Heart left ventricle (tissue), 16 donors: ENCODE data around the gene ANKRD9. TPM values are rescaled to one million over a fixed set of nuclear protein-coding genes. Genes with fewer than 3 reads are reported as not detected.

Experiments
- ATAC-seq, 4 donors: fragments of 200-7000 bp; cut with Tn5 transposase; one replicate each; pipeline ENCODE4 v1.9.1; 2020 to 2022; ENCODE audit warnings: moderate library complexity in 4 of 4, mild to moderate bottlenecking in 3 of 4, moderate number of reproducible peaks in 1 of 4
- DNase-seq, 5 donors: peaks; one replicate each; pipeline ENCODE4 v3.0.0-alpha.2; 2020
- H3K27ac ChIP-seq, 12 donors: fragments of 200-600 bp; sonication (generic) in 4 of 12; one replicate each; pipeline versions ENCODE4 v1.5.0 to v1.8.0; 2016 to 2022; ENCODE audit warnings: mild to moderate bottlenecking in 2 of 12
- H3K27me3 ChIP-seq, 9 donors: fragments of 200-600 bp; sonication (generic) in 2 of 9; one replicate each; pipeline versions ENCODE4 v1.5.1 to v1.8.0; 2016 to 2022; ENCODE audit warnings: mild to moderate bottlenecking in 3 of 9
- H3K36me3 ChIP-seq, 9 donors: fragments of 200-600 bp; sonication (generic) in 2 of 9; one replicate each; pipeline versions ENCODE4 v1.5.0 to v1.8.0; 2018 to 2022; ENCODE audit warnings: mild to moderate bottlenecking in 2 of 9
- H3K4me1 ChIP-seq, 12 donors: fragments of 200-600 bp; sonication (generic) in 4 of 12; one replicate each; pipeline versions ENCODE4 v1.5.0 to v1.8.0; 2016 to 2022; ENCODE audit warnings: mild to moderate bottlenecking in 3 of 12
- H3K4me3 ChIP-seq, 12 donors: fragments of 200-600 bp; sonication (generic) in 4 of 12; one replicate each; pipeline versions ENCODE4 v1.5.0 to v1.8.0; 2017 to 2022; ENCODE audit warnings: mild to moderate bottlenecking in 9 of 12, moderate library complexity in 4 of 12
- H3K9me3 ChIP-seq, 12 donors: fragments of 200-600 bp; sonication (generic) in 4 of 12; one replicate each; pipeline versions ENCODE4 v1.5.0 to v1.8.0; 2016 to 2022; ENCODE audit warnings: mild to moderate bottlenecking in 1 of 12
- POLR2A ChIP-seq, 2 donors: fragments of 450-650 bp; IDR thresholded peaks; one replicate each; pipeline ENCODE4 v1.6.1; 2017; ENCODE audit warnings: antibody characterized with exemption in 2 of 2, mild to moderate bottlenecking in 2 of 2, moderate library complexity in 2 of 2
- WGBS, 4 donors: extraction: QIAGEN DNeasy Blood & Tissue Kit in 2 of 4; methylation state at CpG; one replicate each; pipeline versions ENCODE4 v1.1.5 to v1.1.7; 2013 to 2018; 5-methylcytosine and 5-hydroxymethylcytosine counted together
- intact Hi-C, 10 donors: fragments of 100-400 bp; cut with DNase I; formaldehyde crosslinking; loops; one replicate each; pipeline versions ENCODE4 v1.11.1 to v1.14.2; 2022
- polyA plus RNA-seq, 2 donors: library from polyadenylated mRNA; stranded (reverse); fragments of 200-250 nt; gene quantifications; one replicate each; pipeline ENCODE4 v1.2.3, GENCODE V29; 2013
- total RNA-seq, 9 donors: library from RNA; depleted of rRNA in 2 of 9; stranded (reverse); fragments of >200 nt in 2 of 9; fragmentation: NEBNext Ultra II Directional in 3 of 9; extraction: Animal tissue kit (Norgen Biotek cat#: 25700) in 3 of 9; gene quantifications; one replicate each; pipeline versions ENCODE4 v1.1.0 to v1.2.4, GENCODE V29; 2016 to 2023
- TF ChIP-seq, protein P1 (sequence below), 12 donors: fragments of 200-600 bp; sonication (generic) in 4 of 12; IDR thresholded peaks; one replicate each; pipeline versions ENCODE4 v1.5.0 to v1.8.0; 2018 to 2022; ENCODE audit warnings: antibody characterized with exemption in 12 of 12, mild to moderate bottlenecking in 5 of 12
- donor health status: ischemic (EF 13 %, LVEDD 7.1; RV severe dilation, severe dysfunction).
- donor health status: healthy with polysubstance abuse.
- donor health status: DM: no; HTN: yes; CAD: no.
- donor health status: DM: no; HTN: no; CAD: no.
- donor health status: ischemic (EF 25% LVEDD 6.9; RV normal size, moderate dysfunction).
- donor health status: ischemic (EF 25% LVEDD 5.7; RV mildly dilated, moderate dysfunction).
- donor health status: healthy.
- donor health status: DM: yes; HTN: yes; CAD: no.
- donor health status: ischemic (EF 35%, LVEDD 5.7; RV mildly dilated, moderate dysfunction).
- donor health status: nonischemic (EF 11% LVEDD 7.7; RV severe dilation, severe dysfunction).
- donor health status: DM: yes; HTN: yes; CAD: no.
- donor health status: PGD.
- donor health status: ischemic (EF 29% LVEDD 5.4; RV normal size, mild dysfunction).
- donor health status: nonischemic (EF 23%, LVEDD 6.1; RV moderate dilation, normal function).

The ANKRD9 gene
- total and polyA plus RNA-seq, 11 donors, result 42.2 to 271 (median 126) TPM

DNA sequence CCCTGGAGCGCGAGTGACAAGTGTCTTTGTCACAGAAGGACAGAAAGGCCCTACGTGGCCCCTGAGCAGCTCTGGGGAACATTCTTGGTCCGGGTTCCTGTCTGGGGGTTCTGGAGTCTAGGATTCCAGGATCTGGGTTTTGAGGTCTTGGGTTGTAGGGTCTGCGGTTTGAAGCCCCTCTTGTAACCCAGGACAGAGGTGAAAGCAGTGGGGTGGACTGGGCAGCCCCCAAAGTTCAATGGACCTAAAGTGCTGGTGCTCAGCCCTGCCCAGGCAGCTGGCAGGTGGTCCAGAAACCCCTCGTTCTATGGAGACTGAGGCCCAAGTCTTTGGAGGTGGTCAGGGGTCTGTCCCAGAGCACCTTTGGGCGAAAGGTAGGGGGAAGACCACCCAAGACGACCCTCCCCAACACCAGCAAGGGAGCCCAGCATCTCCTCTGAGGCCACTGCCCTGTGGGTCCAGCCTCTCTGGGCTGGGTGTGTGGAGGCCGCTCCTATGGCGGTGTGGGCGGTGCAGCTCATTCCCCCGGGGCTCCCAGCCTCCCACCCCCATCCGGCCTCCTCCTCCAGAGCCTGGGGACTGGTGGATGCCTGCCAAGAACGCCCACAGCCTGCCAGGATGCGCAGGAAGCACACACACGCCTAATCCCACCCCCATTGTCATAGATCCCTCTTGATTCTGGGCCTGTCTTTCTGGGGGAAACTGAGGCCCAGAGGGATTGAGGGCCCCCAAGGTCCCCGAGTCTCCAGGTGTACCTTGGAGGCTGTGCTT lies 30.2 kb upstream of the ANKRD9 start:
- peaks cover 0 to 26% (median 13%) of the 10 kb centered on the region in 12 donors for H3K4me1 ChIP-seq
- H3K9me3 ChIP-seq, result no peaks in the 10 kb centered on the region
- no peak for TF ChIP-seq POLR2A (IDR thresholded peaks at IDR 0.05)
- TF ChIP-seq, protein P1, sequence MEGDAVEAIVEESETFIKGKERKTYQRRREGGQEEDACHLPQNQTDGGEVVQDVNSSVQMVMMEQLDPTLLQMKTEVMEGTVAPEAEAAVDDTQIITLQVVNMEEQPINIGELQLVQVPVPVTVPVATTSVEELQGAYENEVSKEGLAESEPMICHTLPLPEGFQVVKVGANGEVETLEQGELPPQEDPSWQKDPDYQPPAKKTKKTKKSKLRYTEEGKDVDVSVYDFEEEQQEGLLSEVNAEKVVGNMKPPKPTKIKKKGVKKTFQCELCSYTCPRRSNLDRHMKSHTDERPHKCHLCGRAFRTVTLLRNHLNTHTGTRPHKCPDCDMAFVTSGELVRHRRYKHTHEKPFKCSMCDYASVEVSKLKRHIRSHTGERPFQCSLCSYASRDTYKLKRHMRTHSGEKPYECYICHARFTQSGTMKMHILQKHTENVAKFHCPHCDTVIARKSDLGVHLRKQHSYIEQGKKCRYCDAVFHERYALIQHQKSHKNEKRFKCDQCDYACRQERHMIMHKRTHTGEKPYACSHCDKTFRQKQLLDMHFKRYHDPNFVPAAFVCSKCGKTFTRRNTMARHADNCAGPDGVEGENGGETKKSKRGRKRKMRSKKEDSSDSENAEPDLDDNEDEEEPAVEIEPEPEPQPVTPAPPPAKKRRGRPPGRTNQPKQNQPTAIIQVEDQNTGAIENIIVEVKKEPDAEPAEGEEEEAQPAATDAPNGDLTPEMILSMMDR (IDR thresholded peaks at IDR 0.05), result no peak
- peak overlapping the region in 1 of 12 donors; percentile 9 for H3K27ac ChIP-seq
- no peak overlapping the region for H3K4me3 ChIP-seq
- intact Hi-C loops, result no loop called here
- H3K36me3 ChIP-seq, result no peaks in the 10 kb centered on the region
- peaks cover 3 to 17% (median 12%) of the 10 kb centered on the region in 9 donors for H3K27me3 ChIP-seq
- ATAC-seq (peak in 3 of 4 donors; percentile 14 to 60 (median 46)), DNase-seq (peak; percentile 72 to 83 (median 77))
- WGBS, 4 donors, result 49 to 60% (median 55%) methylated on average over 13 to 17 of the region's 17 CpGs

DNA sequence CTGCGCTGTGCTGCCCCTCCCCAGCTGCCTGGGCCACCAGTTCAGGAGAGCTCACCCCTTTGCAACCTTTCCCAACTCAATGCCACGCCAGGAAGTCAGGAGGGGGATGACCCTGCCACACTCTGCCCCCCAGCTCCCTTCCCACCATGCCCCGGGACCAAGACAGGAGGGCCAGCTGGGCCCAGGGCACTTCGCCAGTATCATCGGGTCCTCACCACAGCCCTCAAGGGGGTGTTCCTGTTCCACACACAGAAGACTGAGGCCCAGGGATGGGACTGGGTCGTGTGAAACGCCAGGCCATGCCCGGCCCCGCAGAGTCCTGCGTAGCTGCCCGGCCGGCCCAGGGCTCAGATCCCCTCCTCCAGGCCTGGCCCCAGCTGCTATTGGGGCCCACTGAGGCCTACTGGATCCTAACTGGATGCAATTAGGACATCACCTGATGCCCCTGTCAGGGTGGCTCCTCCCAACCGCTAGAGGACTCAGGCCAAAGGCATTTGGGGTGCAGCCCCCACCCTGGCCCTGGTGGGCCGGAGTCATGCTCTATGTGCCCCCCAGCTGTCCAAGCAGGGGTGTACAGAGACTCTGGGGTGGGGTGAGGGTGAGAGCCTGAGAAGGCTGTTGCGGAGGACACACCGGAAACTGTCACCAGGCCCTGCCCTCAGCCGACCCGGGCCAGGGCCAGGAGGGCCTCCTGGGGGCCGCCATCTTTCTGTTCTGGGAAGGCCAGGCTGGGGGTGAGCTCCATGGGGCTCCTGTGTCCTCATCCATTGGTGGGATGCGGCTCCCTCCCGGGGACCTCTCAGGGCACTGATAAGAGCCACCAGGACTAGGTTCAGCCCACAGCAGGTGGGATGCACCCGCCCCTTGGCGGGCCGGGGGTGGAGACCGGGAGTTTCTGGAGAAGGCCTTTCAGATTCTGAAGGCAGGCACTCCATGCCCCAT lies 29.3 kb upstream of the ANKRD9 start:
- H3K36me3 ChIP-seq, result no peaks in the 10 kb centered on the region
- no peak for TF ChIP-seq POLR2A (IDR thresholded peaks at IDR 0.05)
- TF ChIP-seq, protein P1 (IDR thresholded peaks at IDR 0.05), result no peak
- WGBS, 4 donors, result 76 to 83% (median 81%) methylated on average over 10 to 25 of the region's 25 CpGs
- peak in 1 of 4 donors; percentile 20 for ATAC-seq
- no peaks in the 10 kb centered on the region for H3K9me3 ChIP-seq
- peaks cover 0 to 9% (median 5%) of the 10 kb centered on the region in 9 donors for H3K27me3 ChIP-seq
- intact Hi-C loops, result no loop called here
- no peak overlapping the region for H3K4me3 ChIP-seq
- peaks cover 0 to 19% (median 8%) of the 10 kb centered on the region in 12 donors for H3K4me1 ChIP-seq
- H3K27ac ChIP-seq, result no peak overlapping the region
- DNase-seq, result no peak

DNA sequence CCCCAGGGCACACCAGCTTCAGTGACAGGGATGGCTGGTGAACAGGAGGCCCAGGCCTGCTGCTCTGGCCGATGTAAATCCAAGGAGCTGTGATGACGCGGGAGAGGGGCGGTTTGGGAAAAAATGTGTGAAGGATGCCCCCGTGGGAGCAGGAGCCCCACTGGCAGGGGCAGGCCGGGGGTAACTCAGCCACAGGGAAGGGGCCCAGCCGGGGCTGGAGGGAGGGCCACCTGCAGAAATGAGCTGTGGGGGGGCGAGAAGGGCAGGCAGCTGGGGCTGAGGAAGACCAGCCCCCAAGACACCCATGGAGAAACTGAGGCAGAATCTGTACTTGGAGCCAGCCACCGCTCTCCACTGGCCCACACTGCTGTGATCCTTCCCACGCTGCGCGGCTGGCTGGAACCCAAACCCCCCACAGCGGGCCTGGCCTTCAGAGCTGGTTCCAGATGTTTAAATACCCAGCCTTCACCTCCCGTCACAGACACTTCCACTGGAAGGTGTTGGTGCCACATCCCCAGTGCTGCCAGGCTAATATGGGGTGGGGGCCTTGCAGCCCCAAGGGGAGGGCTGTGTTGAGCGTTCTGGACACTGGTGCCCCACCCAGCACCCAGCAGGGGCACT lies 28.5 kb upstream of the ANKRD9 start:
- ATAC-seq, result peak in 1 of 4 donors; percentile 9
- intact Hi-C loops, result no loop called here
- H3K4me3 ChIP-seq, result no peak overlapping the region
- TF ChIP-seq, protein P1 (IDR thresholded peaks at IDR 0.05), result no peak
- no peak for TF ChIP-seq POLR2A (IDR thresholded peaks at IDR 0.05)
- DNase-seq, result no peak
- H3K27ac ChIP-seq, result no peak overlapping the region
- WGBS, 4 donors, result 77 to 84% (median 80%) methylated on average over 14 to 15 of the region's 15 CpGs
- H3K27me3 ChIP-seq, result peaks cover 0 to 4% (median 0%) of the 10 kb centered on the region in 9 donors
- H3K4me1 ChIP-seq, result peaks cover 0 to 19% (median 8%) of the 10 kb centered on the region in 12 donors
- H3K36me3 ChIP-seq, result no peaks in the 10 kb centered on the region
- H3K9me3 ChIP-seq, result no peaks in the 10 kb centered on the region
